ENCODE measurements around the gene TPCN2. TPM values are rescaled to one million over a fixed set of nuclear protein-coding genes. Genes with fewer than 3 reads are reported as not detected.

TPCN2 gene
- polyA plus RNA-seq, 1 donor from 2014 or later = 14.2 TPM

DNA sequence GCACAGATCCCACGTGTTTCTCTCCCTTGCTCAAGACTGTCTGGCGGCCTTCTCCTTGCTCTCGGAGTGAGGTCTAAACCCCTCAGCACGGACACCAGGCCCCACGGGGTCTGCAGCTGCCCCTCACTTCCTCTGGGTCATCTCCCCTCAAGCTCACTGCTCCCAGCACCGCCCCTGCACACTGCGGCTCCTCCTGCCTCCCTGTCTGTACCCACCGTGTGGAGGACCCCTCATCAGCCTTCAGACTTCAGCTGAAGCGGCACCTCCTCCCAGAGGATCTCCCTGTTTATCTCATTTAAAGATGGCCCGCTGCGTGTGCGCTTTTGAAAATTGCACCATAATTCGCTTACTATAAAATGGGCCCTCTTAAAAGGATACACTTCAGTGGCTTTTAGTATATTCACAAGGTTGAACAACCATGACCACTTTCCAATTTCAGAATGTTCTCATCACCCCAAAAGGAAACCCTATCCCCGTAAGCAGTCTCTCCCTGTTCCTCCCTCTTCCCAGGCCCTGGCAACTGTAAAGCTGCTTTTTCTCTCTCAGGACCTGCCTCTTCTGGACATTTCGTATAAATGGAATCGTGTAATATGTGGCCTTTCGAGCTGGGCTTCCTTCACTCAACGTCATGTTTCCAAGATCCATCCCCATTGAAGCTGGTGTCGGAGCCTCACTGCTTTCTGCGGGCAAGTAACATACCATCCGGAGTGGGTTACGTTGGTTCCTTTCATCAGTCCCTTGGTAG is 14.4 kb upstream of the TPCN2 start:
- H3K4me3 ChIP-seq (ENCODE audit: low read length) = no peak overlapping the region
- H3K27me3 ChIP-seq (ENCODE audit: insufficient read depth, low read depth, low read length) = no peaks in the 10 kb centered on the region
- H3K4me2 ChIP-seq (ENCODE audit: low read length) = no peak overlapping the region
- H3F3A ChIP-seq (ENCODE audit: insufficient read depth, low read length, poor library complexity, severe bottlenecking) = no peaks in the 10 kb centered on the region
- no peaks in the 10 kb centered on the region for H3K79me2 ChIP-seq (replicated peaks; ENCODE audit: insufficient read depth, low read length)
- TF ChIP-seq, protein P1, sequence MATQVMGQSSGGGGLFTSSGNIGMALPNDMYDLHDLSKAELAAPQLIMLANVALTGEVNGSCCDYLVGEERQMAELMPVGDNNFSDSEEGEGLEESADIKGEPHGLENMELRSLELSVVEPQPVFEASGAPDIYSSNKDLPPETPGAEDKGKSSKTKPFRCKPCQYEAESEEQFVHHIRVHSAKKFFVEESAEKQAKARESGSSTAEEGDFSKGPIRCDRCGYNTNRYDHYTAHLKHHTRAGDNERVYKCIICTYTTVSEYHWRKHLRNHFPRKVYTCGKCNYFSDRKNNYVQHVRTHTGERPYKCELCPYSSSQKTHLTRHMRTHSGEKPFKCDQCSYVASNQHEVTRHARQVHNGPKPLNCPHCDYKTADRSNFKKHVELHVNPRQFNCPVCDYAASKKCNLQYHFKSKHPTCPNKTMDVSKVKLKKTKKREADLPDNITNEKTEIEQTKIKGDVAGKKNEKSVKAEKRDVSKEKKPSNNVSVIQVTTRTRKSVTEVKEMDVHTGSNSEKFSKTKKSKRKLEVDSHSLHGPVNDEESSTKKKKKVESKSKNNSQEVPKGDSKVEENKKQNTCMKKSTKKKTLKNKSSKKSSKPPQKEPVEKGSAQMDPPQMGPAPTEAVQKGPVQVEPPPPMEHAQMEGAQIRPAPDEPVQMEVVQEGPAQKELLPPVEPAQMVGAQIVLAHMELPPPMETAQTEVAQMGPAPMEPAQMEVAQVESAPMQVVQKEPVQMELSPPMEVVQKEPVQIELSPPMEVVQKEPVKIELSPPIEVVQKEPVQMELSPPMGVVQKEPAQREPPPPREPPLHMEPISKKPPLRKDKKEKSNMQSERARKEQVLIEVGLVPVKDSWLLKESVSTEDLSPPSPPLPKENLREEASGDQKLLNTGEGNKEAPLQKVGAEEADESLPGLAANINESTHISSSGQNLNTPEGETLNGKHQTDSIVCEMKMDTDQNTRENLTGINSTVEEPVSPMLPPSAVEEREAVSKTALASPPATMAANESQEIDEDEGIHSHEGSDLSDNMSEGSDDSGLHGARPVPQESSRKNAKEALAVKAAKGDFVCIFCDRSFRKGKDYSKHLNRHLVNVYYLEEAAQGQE (IDR thresholded peaks at IDR 0.05; ENCODE audit: borderline replicate concordance) = no peak
- TF ChIP-seq POLR2AphosphoS5 (IDR thresholded peaks at IDR 0.05) (no peak), RAD21 (conservative IDR thresholded peaks at IDR 0.05) (no peak), EZH2 (IDR thresholded peaks at IDR 0.05; ENCODE audit: borderline replicate concordance, insufficient read depth, low read length, poor library complexity, severe bottlenecking) (no peak), SMC3 (conservative IDR thresholded peaks at IDR 0.05; ENCODE audit: poor library complexity) (no peak), TAF1 (IDR thresholded peaks at IDR 0.05; ENCODE audit: low read depth) (no peak), EP300 (conservative IDR thresholded peaks at IDR 0.05; ENCODE audit: poor library complexity, severe bottlenecking) (no peak), MXI1 (conservative IDR thresholded peaks at IDR 0.05; ENCODE audit: poor library complexity, severe bottlenecking) (no peak)
- TF ChIP-seq, protein P2, sequence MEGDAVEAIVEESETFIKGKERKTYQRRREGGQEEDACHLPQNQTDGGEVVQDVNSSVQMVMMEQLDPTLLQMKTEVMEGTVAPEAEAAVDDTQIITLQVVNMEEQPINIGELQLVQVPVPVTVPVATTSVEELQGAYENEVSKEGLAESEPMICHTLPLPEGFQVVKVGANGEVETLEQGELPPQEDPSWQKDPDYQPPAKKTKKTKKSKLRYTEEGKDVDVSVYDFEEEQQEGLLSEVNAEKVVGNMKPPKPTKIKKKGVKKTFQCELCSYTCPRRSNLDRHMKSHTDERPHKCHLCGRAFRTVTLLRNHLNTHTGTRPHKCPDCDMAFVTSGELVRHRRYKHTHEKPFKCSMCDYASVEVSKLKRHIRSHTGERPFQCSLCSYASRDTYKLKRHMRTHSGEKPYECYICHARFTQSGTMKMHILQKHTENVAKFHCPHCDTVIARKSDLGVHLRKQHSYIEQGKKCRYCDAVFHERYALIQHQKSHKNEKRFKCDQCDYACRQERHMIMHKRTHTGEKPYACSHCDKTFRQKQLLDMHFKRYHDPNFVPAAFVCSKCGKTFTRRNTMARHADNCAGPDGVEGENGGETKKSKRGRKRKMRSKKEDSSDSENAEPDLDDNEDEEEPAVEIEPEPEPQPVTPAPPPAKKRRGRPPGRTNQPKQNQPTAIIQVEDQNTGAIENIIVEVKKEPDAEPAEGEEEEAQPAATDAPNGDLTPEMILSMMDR (IDR thresholded peaks at IDR 0.05; ENCODE audit: poor library complexity, severe bottlenecking) = no peak
- H2AFZ ChIP-seq (ENCODE audit: low read depth, low read length) = no peak overlapping the region
- no peak overlapping the region for H3K27ac ChIP-seq (ENCODE audit: low read length)
- no peaks in the 10 kb centered on the region for H3K36me3 ChIP-seq (ENCODE audit: insufficient read depth, low read length)
- H3K9me2 ChIP-seq (ENCODE audit: insufficient read depth, low read length) = no peaks in the 10 kb centered on the region
- no peak overlapping the region for H3K9ac ChIP-seq (ENCODE audit: low read length)
- H3K9me3 ChIP-seq (ENCODE audit: low read length) = no peaks in the 10 kb centered on the region
- H4K20me1 ChIP-seq (ENCODE audit: insufficient read depth) = no peaks in the 10 kb centered on the region

DNA sequence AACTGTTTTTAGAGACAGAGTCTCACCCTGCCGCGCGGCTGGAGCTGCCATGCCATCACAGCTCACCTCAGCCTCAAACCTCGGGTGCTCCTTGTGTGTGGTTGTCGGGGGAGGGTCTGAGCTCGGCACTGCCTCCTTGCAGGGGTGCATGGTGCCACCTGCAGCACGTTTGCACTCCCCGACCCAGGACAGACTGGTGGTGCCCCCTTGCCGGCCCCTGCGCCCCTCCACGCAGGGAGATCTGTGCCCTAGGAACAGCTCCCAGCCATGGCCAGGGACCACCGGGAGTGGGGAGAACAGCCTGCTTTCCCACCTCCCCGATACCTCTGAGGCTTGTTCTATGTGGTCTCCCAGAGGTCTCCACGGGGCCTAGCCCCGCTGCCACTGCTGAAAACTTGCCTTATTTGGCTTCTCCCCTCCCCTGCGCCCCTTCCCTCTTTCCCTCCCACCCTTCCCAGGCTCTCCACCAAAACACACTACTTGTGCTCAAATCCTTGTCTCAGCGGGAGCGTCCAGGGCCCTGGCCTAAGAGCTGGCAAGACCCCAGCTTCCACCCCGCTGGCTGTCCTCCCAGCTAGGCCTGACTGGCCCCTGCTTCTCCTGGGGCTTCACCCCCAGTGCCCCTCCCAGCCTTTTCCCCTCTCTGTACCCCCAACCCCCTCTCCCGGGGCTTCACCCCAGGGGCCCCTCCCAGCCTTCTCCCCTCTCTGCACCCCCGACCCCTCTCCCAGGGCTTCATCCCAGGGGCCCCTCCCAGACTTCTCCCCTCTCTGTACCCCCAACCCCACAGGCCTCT is 13.4 kb upstream of the TPCN2 start:
- Histone ChIP-seq H3K27ac (ENCODE audit: low read length) (no peak overlapping the region), H2AFZ (ENCODE audit: low read depth, low read length) (no peak overlapping the region), H3K27me3 (ENCODE audit: insufficient read depth, low read depth, low read length) (no peaks in the 10 kb centered on the region), H3K9me2 (ENCODE audit: insufficient read depth, low read length) (no peaks in the 10 kb centered on the region), H3K9ac (ENCODE audit: low read length) (no peak overlapping the region), H3K36me3 (ENCODE audit: insufficient read depth, low read length) (no peaks in the 10 kb centered on the region), H3K4me3 (ENCODE audit: low read length) (no peak overlapping the region), H3K4me2 (ENCODE audit: low read length) (no peak overlapping the region), H3K79me2 (replicated peaks; ENCODE audit: insufficient read depth, low read length) (no peaks in the 10 kb centered on the region), H4K20me1 (ENCODE audit: insufficient read depth) (no peaks in the 10 kb centered on the region), H3F3A (ENCODE audit: insufficient read depth, low read length, poor library complexity, severe bottlenecking) (no peaks in the 10 kb centered on the region), H3K9me3 (ENCODE audit: low read length) (no peaks in the 10 kb centered on the region)
- no peak for TF ChIP-seq EP300 (conservative IDR thresholded peaks at IDR 0.05; ENCODE audit: poor library complexity, severe bottlenecking)
- TF ChIP-seq EZH2 (IDR thresholded peaks at IDR 0.05; ENCODE audit: borderline replicate concordance, insufficient read depth, low read length, poor library complexity, severe bottlenecking) = no peak
- no peak for TF ChIP-seq SMC3 (conservative IDR thresholded peaks at IDR 0.05; ENCODE audit: poor library complexity)
- TF ChIP-seq, protein P1 (IDR thresholded peaks at IDR 0.05; ENCODE audit: borderline replicate concordance) = no peak
- TF ChIP-seq MXI1 (conservative IDR thresholded peaks at IDR 0.05; ENCODE audit: poor library complexity, severe bottlenecking) = no peak
- no peak for TF ChIP-seq POLR2AphosphoS5 (IDR thresholded peaks at IDR 0.05)
- TF ChIP-seq TAF1 (IDR thresholded peaks at IDR 0.05; ENCODE audit: low read depth) = no peak
- no peak for TF ChIP-seq RAD21 (conservative IDR thresholded peaks at IDR 0.05)
- TF ChIP-seq, protein P2 (IDR thresholded peaks at IDR 0.05; ENCODE audit: poor library complexity, severe bottlenecking) = no peak

All from neural cell (in vitro differentiated cells).